RWPE2 (cell line): ENCODE results near the gene EVA1A.

ENCODE experiments used
- ATAC-seq: fragments of 200-7000 bp; cut with Tn5 transposase; 3 replicates; pipeline ENCODE4 v1.9.1; 2021; ENCODE audit warnings: low read depth
- DNase-seq: peaks from one replicate; pipeline ENCODE4 v3.0.0-alpha.2; 2020; ENCODE audit warnings: low spot score
- H3K27ac ChIP-seq: fragments of 450-650 bp; 2 replicates; pipeline ENCODE4 v1.5.1; 2017; ENCODE audit warnings: mild to moderate bottlenecking; ENCODE audit not compliant: poor library complexity, severe bottlenecking
- H3K27me3 ChIP-seq: fragments of 250-450 bp; sonication (Bioruptor Pico); 2 replicates; pipeline ENCODE4 v1.5.1; 2021; ENCODE audit warnings: mild to moderate bottlenecking, moderate library complexity; ENCODE audit not compliant: insufficient read depth, poor library complexity, severe bottlenecking
- H3K36me3 ChIP-seq: fragments of 250-450 bp; sonication (Bioruptor Pico); 2 replicates; pipeline ENCODE4 v1.5.1; 2020; ENCODE audit warnings: low read depth, mild to moderate bottlenecking, moderate library complexity
- H3K4me1 ChIP-seq: fragments of 250-450 bp; sonication (Bioruptor Pico); 2 replicates; pipeline ENCODE4 v1.5.1; 2021; ENCODE audit warnings: mild to moderate bottlenecking, moderate library complexity; ENCODE audit not compliant: insufficient read depth, poor library complexity, severe bottlenecking
- H3K4me3 ChIP-seq: fragments of 250-450 bp; sonication (Bioruptor Pico); 2 replicates; pipeline ENCODE4 v1.5.1; 2021; ENCODE audit warnings: mild to moderate bottlenecking, moderate library complexity; ENCODE audit not compliant: severe bottlenecking
- H3K9me3 ChIP-seq: fragments of 250-450 bp; sonication (Bioruptor Pico); 2 replicates; pipeline ENCODE4 v1.5.1; 2021; ENCODE audit warnings: mild to moderate bottlenecking, moderate library complexity; ENCODE audit not compliant: severe bottlenecking
- TF ChIP-seq, protein P1 (sequence below): fragments of 450-650 bp; IDR thresholded peaks from one replicate; pipeline ENCODE4 v1.5.1; 2017; ENCODE audit warnings: mild to moderate bottlenecking, moderate library complexity; ENCODE audit not compliant: poor library complexity, severe bottlenecking

Gene EVA1A

DNA sequence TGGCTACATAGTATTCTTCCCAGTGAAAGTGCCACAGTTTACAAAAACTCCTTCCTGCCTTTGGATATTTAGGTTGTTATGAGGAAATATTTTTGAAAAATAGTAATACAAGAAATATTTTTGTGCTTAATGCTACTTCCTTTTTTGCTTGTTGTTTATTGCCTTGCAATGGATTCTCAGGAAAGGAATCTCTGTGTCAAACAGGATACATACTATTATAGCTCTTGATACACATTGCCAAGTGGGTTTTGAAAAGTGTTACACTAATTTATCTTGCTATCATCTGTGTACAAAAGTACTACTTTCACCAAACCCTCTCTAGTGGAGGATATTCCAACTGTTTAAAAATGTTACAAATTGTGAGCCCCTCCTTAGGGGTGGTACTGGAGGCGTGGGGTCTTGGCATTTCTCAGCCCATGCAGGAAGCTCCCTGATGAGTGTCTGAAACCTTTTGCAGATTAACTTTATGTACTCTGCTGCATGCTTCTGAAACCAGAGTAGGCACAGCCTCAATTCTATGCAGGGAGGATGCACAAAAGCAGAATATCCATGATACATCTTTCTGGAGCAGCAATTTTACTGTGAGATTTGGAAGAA lies 54.5 kb downstream of the EVA1A start:
- Histone ChIP-seq H3K36me3 (peaks cover 6% of the 10 kb centered on the region; the same call in 1 of the 2 replicates), H3K27me3 (no peaks in the 10 kb centered on the region)

DNA sequence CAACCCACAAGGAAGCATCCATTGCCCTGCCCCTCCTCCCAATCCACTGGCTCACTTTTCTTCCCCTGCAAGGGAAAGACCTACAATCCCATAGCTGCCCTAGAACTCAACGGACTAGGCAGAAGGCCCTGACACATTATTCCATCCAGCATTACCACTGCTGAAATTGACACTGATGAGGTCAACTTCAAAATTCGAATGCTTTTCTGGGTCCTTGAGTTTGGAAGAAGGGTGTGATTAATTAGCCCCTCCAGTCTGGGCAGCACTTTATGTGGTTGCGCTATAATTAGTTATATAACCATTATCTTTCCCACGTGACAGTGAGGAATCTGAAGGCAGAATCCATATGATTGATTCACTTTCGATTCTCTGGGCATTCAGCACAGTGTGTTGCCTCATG lies 55.7 kb downstream of the EVA1A start:
- Histone ChIP-seq H3K9me3 (peaks cover 2% of the 10 kb centered on the region), H3K36me3 (peaks cover 4% of the 10 kb centered on the region; the same call in 1 of the 2 replicates), H3K27me3 (no peaks in the 10 kb centered on the region), H3K4me3 (no peak overlapping the region), H3K27ac (no peak overlapping the region), H3K4me1 (peaks cover 11% of the 10 kb centered on the region)
- no peak for DNase-seq
- TF ChIP-seq, protein P1, sequence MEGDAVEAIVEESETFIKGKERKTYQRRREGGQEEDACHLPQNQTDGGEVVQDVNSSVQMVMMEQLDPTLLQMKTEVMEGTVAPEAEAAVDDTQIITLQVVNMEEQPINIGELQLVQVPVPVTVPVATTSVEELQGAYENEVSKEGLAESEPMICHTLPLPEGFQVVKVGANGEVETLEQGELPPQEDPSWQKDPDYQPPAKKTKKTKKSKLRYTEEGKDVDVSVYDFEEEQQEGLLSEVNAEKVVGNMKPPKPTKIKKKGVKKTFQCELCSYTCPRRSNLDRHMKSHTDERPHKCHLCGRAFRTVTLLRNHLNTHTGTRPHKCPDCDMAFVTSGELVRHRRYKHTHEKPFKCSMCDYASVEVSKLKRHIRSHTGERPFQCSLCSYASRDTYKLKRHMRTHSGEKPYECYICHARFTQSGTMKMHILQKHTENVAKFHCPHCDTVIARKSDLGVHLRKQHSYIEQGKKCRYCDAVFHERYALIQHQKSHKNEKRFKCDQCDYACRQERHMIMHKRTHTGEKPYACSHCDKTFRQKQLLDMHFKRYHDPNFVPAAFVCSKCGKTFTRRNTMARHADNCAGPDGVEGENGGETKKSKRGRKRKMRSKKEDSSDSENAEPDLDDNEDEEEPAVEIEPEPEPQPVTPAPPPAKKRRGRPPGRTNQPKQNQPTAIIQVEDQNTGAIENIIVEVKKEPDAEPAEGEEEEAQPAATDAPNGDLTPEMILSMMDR, result no peak
- no peak for ATAC-seq

More for the DNA sequence above, 54.5 kb downstream of the EVA1A start:
- ATAC-seq (no peak), DNase-seq (no peak)
- peaks cover 11% of the 10 kb centered on the region for H3K4me1 ChIP-seq
- H3K27ac ChIP-seq, result no peak overlapping the region
- TF ChIP-seq, protein P1, result no peak
- H3K4me3 ChIP-seq, result no peak overlapping the region
- peaks cover 2% of the 10 kb centered on the region for H3K9me3 ChIP-seq

DNA sequence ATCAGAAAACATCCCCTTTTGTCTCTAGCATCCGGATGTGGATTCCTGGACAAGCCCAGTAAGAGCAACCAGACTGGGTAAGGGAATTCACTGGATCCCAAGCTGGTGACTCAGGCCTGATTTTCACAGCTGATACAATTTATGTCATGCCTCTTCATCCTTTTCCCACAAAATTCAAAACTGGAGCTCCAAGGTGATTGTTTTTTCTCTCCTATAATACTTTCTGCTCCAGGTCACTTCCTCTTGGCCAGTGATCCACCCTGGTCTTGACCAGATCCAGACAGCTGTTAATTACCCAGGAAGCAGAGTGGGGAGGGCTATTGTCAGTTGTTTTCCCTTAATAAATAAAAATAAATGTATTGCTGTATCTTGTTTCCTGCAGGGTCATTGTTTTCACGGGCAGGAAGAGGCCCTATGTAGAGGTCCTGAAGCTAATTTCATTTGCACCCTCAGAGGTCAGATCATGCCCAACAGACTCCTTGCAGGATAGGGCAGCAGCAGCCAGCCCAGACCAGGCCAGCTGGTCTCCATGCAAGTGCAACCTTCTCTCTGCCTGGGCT lies 57.6 kb downstream of the EVA1A start:
- no peak overlapping the region for H3K4me3 ChIP-seq
- ATAC-seq, result peak; percentile 96
- H3K27me3 ChIP-seq, result no peaks in the 10 kb centered on the region
- H3K9me3 ChIP-seq, result no peaks in the 10 kb centered on the region
- peak overlapping the region; percentile 64 for H3K27ac ChIP-seq
- H3K4me1 ChIP-seq, result peaks cover 11% of the 10 kb centered on the region
- TF ChIP-seq, protein P1, result no peak
- no peaks in the 10 kb centered on the region for H3K36me3 ChIP-seq
- DNase-seq, result no peak

DNA sequence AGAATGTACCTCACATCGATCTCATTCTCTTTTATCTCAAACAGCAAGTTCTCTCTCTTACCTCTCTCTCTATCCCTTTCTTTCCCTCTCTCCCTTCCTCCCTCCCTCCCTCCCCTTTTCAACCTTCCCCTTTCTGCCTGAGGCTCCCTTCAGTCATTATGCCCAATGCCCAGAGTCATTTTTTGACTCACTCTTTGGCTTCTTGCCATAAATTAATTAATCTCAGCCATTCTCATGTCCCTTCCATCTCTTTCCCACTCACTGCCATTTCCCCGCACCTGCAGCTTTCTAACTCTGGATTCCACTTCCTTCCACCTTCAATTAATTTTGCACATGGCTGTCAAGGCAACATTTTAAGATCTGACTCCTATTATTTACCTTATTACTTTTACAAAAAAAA lies 60.1 kb downstream of the EVA1A start:
- H3K27me3 ChIP-seq, result no peaks in the 10 kb centered on the region
- H3K36me3 ChIP-seq, result no peaks in the 10 kb centered on the region
- DNase-seq (no peak), ATAC-seq (no peak)
- TF ChIP-seq, protein P1, result no peak
- no peak overlapping the region for H3K4me3 ChIP-seq
- peaks cover 11% of the 10 kb centered on the region for H3K4me1 ChIP-seq
- no peaks in the 10 kb centered on the region for H3K9me3 ChIP-seq
- no peak overlapping the region for H3K27ac ChIP-seq

DNA sequence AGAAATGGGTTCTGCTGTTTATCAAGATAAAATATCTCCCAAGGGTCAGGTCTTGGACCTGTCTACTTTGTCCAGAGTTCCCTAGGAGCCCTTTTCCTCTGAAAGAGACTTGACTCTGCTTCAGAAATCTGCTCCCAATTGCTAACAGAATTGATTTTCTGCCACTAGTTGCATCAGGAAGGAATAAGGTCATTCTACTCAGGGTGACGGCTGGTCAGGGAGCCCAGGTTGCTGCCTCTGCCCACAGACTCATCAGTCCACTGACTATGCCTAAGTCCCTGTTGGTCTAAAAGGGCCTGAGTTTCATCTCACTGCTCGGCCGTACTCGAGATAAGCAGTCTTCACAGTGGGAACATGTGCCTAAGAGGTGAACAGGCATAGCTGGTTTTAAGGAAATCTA lies 61.2 kb downstream of the EVA1A start:
- TF ChIP-seq, protein P1, result no peak

More for the DNA sequence above, 61.2 kb downstream of the EVA1A start:
- peaks cover 11% of the 10 kb centered on the region for H3K4me1 ChIP-seq
- H3K27me3 ChIP-seq, result no peaks in the 10 kb centered on the region
- no peak for DNase-seq
- no peak for ATAC-seq
- H3K4me3 ChIP-seq, result no peak overlapping the region
- H3K27ac ChIP-seq, result no peak overlapping the region
- no peaks in the 10 kb centered on the region for H3K36me3 ChIP-seq
- H3K9me3 ChIP-seq, result no peaks in the 10 kb centered on the region
